T-helper 1 cell treated with Interleukin-12 subunit alpha and Interleukin-12 subunit beta and Interleukin-4 antibody, amounts not matched to agents 30 μg/mL and 1 μg/mL, for 36 hours (primary cell): ENCODE data around the gene ECSIT.

Experiments
- H3K27ac Mint-ChIP-seq: one replicate; pipeline ENCODE4 v1.8.0; 2021; ENCODE audit warnings: mild to moderate bottlenecking, mixed read lengths
- H3K27me3 Mint-ChIP-seq: one replicate; pipeline ENCODE4 v1.8.0; 2021; ENCODE audit warnings: low read depth, mixed read lengths
- H3K36me3 Mint-ChIP-seq: one replicate; pipeline ENCODE4 v1.8.0; 2021; ENCODE audit warnings: low read depth, mixed read lengths
- H3K4me1 Mint-ChIP-seq: one replicate; pipeline ENCODE4 v1.8.0; 2021; ENCODE audit warnings: low read depth, mixed read lengths
- H3K4me3 Mint-ChIP-seq: one replicate; pipeline ENCODE4 v1.8.0; 2021; ENCODE audit warnings: mild to moderate bottlenecking, moderate library complexity, mixed read lengths
- H3K9me3 Mint-ChIP-seq: one replicate; pipeline ENCODE4 v1.8.0; 2021; ENCODE audit warnings: mixed read lengths

Gene ECSIT

GRCh38 chr19:11499220-11499726 is 29.7 kb downstream of the ECSIT start:
- Mint-ChIP-seq H3K27me3 (no peaks in the 10 kb centered on the region), H3K9me3 (no peaks in the 10 kb centered on the region), H3K4me1 (peaks cover 9% of the 10 kb centered on the region), H3K27ac (no peak overlapping the region), H3K36me3 (peaks cover 15% of the 10 kb centered on the region), H3K4me3 (no peak overlapping the region)

- peaks cover 12% of the 10 kb centered on the region for H3K36me3 Mint-ChIP-seq
- no peaks in the 10 kb centered on the region for H3K27me3 Mint-ChIP-seq
- no peak overlapping the region for H3K27ac Mint-ChIP-seq
These were observed 32.4 kb downstream of the ECSIT start for GRCh38 chr19:11496391-11497163.

GRCh38 chr19:11495885-11496284 is 33.0 kb downstream of the ECSIT start:
- no peaks in the 10 kb centered on the region for H3K27me3 Mint-ChIP-seq
- no peak overlapping the region for H3K4me3 Mint-ChIP-seq
- no peaks in the 10 kb centered on the region for H3K9me3 Mint-ChIP-seq
- H3K27ac Mint-ChIP-seq = no peak overlapping the region
- H3K36me3 Mint-ChIP-seq = peaks cover 13% of the 10 kb centered on the region
- peaks cover 5% of the 10 kb centered on the region for H3K4me1 Mint-ChIP-seq

More at GRCh38 chr19:11496391-11497163, 32.4 kb downstream of the ECSIT start:
- Mint-ChIP-seq H3K4me1 (peaks cover 5% of the 10 kb centered on the region), H3K4me3 (no peak overlapping the region), H3K9me3 (no peaks in the 10 kb centered on the region)

DNA sequence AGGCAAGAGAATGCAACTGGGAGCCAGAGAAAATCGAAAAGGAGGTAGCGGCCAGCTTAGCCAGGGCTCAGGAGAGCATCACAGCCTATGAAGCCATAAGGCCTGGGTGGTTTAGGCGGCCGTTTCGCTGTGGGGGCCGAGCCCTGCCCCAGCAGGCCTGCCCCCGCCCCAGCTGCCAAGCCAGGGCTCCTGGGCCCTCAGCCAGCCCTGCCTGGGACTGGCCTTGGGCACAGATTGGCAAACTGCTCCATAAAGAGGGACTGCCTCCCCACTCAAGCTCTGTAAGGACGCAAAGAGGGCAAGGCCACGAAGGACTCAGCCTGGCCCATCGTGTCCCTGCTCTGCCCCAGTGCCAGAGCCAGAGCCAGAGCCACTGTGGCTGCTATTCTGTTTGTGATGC is 33.5 kb downstream of the ECSIT start:
- no peaks in the 10 kb centered on the region for H3K27me3 Mint-ChIP-seq
- no peak overlapping the region for H3K4me3 Mint-ChIP-seq
- peaks cover 7% of the 10 kb centered on the region for H3K4me1 Mint-ChIP-seq
- H3K9me3 Mint-ChIP-seq = no peaks in the 10 kb centered on the region
- H3K36me3 Mint-ChIP-seq = peaks cover 13% of the 10 kb centered on the region
- no peak overlapping the region for H3K27ac Mint-ChIP-seq

DNA sequence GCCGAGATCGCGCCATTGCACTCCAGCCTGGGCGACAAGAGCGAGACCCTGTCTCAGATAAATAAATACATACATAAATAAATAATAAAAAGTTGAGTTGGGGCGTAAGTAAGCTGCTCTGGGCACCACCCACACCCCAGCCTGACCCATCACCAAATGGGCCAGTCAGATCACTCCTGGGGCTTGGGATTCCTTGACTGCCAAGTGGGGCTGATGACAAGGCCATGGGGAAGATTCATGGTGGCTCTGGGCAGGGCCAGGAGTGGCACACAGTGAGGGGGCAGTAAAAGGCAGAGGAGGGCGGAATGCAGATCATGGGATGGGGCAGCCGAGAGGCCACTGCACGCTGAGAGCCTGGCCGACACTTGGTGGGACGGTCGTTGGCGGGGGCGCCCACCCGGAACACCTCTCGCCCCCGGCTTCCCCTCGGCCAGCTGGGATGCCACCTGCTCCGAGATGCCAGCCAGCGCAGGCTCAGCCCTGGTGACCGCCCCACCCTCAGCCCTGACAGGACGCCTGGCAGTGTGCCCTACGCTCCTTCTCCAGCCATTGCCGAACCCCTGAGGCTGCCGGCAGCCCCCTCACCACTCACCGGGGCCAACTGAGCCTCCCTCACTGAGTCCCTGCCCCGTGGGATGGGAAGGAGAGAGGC is 34.2 kb downstream of the ECSIT start:
- Mint-ChIP-seq H3K4me3 (no peak overlapping the region), H3K36me3 (peaks cover 10% of the 10 kb centered on the region), H3K9me3 (no peaks in the 10 kb centered on the region), H3K27ac (no peak overlapping the region), H3K4me1 (peaks cover 5% of the 10 kb centered on the region), H3K27me3 (no peaks in the 10 kb centered on the region)

DNA sequence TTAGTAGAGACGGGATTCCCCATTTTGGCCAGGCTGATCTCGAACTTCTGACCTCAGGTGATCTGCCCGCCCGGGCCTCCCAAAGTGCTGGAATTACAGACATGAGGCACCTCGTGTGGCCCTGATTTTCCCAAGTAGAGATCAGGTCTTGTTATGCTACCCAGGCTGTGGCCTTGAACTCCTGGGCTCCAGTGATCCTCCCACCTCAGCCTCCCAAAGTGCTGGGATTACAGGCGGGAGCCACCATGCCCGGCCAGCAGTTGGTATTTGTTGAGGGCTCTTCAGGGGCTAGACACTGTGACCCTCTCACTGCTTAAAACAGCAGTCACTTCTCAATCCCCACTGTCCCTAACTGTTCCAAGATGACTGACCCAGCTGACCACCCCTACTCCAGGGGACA is 39.6 kb downstream of the ECSIT start:
- peaks cover 12% of the 10 kb centered on the region for H3K36me3 Mint-ChIP-seq
- H3K4me1 Mint-ChIP-seq = peaks cover 7% of the 10 kb centered on the region
- no peaks in the 10 kb centered on the region for H3K27me3 Mint-ChIP-seq
- H3K27ac Mint-ChIP-seq = no peak overlapping the region
- no peaks in the 10 kb centered on the region for H3K9me3 Mint-ChIP-seq
- no peak overlapping the region for H3K4me3 Mint-ChIP-seq

- H3K9me3 Mint-ChIP-seq = no peaks in the 10 kb centered on the region
- peaks cover 2% of the 10 kb centered on the region for H3K27me3 Mint-ChIP-seq
- H3K27ac Mint-ChIP-seq = no peak overlapping the region
- H3K4me1 Mint-ChIP-seq = peaks cover 13% of the 10 kb centered on the region
- H3K4me3 Mint-ChIP-seq = no peak overlapping the region
- peaks cover 12% of the 10 kb centered on the region for H3K36me3 Mint-ChIP-seq
These were observed 42.1 kb downstream of the ECSIT start for GRCh38 chr19:11486661-11487503.

DNA sequence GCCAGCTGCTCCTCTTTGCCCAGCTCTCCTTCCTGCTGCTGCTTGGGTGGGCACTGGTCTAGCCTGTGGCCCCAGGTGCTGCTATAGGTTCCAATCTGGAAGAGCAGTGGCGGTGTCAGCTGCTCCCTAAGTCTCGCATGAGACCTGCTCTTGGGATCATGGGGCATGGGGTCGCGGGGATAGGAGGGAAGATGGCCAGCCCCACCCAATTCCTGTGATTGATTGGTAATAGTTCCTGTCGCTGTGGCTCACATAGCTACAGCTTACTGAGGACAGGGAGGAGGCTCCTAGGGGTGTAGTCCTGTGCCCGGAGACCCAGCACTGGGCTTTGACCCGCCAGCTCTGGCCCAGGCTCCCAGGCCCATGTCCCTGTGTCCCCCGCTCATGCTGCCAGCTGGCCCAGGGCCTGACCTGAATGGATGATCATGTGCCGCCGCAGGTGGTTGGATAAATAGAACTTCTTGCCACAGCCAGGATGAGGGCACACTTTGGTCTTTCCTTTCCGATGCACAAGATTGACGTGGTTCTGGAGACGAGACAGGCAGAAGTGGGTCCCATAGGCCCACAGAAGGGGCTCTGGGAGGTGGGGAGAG is 43.6 kb downstream of the ECSIT start:
- no peak overlapping the region for H3K4me3 Mint-ChIP-seq
- peaks cover 8% of the 10 kb centered on the region for H3K36me3 Mint-ChIP-seq
- no peak overlapping the region for H3K27ac Mint-ChIP-seq
- peaks cover 15% of the 10 kb centered on the region for H3K4me1 Mint-ChIP-seq
- H3K9me3 Mint-ChIP-seq = no peaks in the 10 kb centered on the region
- peaks cover 12% of the 10 kb centered on the region for H3K27me3 Mint-ChIP-seq

DNA sequence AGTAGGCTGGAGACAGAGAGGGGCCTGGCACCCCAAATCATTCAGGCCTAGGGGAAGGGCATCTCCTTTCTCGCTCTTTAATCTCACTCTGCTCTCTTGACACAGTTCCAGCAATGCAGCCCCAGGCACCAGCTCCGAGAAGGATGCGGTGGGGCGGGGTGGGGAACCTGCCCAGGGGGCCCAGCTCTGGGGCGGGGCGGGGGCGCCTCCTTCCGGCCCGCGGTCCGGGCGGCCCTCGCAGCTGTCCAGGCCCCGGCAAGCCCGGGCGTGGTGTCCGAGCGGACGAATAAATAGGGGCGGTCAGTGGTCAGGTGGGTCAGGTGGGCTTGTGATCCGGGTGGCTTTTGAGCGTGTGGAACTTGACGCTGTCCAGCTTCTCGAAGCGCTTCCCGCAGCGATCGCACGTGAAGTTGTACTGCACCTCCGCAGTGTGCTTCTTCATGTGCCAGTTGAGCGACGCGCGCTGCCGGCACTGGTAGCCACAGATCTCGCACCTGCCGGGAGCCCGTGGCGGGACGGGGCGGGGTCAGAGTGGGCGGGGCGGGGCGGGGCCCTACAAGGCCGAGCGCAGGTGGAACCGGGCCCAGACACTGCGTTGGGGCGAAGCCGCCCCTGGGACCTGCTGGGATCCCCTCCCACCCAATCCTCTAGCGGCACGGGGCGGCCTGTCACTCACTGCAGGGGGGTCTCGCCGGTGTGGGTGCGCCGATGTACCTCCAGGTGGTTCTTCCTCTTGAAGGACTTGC is 45.4 kb downstream of the ECSIT start:
- Mint-ChIP-seq H3K36me3 (peaks cover 6% of the 10 kb centered on the region), H3K27me3 (peaks cover 20% of the 10 kb centered on the region), H3K4me1 (peaks cover 19% of the 10 kb centered on the region), H3K27ac (no peak overlapping the region), H3K4me3 (no peak overlapping the region), H3K9me3 (no peaks in the 10 kb centered on the region)

GRCh38 chr19:11482384-11483050 is 46.4 kb downstream of the ECSIT start:
- H3K4me3 Mint-ChIP-seq = peak overlapping the region; percentile 78
- H3K27ac Mint-ChIP-seq = peak overlapping the region; percentile 83
- H3K27me3 Mint-ChIP-seq = peaks cover 30% of the 10 kb centered on the region
- peaks cover 20% of the 10 kb centered on the region for H3K4me1 Mint-ChIP-seq
- peaks cover 6% of the 10 kb centered on the region for H3K36me3 Mint-ChIP-seq
- H3K9me3 Mint-ChIP-seq = no peaks in the 10 kb centered on the region

GRCh38 chr19:11481534-11482383 is 47.2 kb downstream of the ECSIT start:
- Mint-ChIP-seq H3K27me3 (peaks cover 37% of the 10 kb centered on the region), H3K4me3 (peak overlapping the region; percentile 78), H3K9me3 (no peaks in the 10 kb centered on the region), H3K4me1 (peaks cover 20% of the 10 kb centered on the region), H3K36me3 (peaks cover 6% of the 10 kb centered on the region), H3K27ac (peak overlapping the region; percentile 72)

GRCh38 chr19:11480715-11481533 is 48.0 kb downstream of the ECSIT start, which contains the start of gene ELAVL3:
Gene ELAVL3, minus strand, starts transcription at chr19:11481046. Its CDS starts 438 bp downstream, at chr19:11480608.
- peak within 1 kb of the TSS; percentile 71 for H3K27ac Mint-ChIP-seq
- peaks cover 20% of the 10 kb centered on the region for H3K4me1 Mint-ChIP-seq
- peak within 1 kb of the TSS; percentile 78 for H3K4me3 Mint-ChIP-seq
- no peaks in the 10 kb centered on the region for H3K9me3 Mint-ChIP-seq
- H3K27me3 Mint-ChIP-seq = peaks cover 41% of the 10 kb centered on the region
- H3K36me3 Mint-ChIP-seq = peaks cover 6% of the 10 kb centered on the region
